Measurements from ENCODE around the gene EFNA5.

- TF ChIP-seq EZH2 (IDR thresholded peaks at IDR 0.05; ENCODE audit: borderline replicate concordance, low read depth, low read length, severe bottlenecking) = no peak
- no peak for TF ChIP-seq CTCF (IDR thresholded peaks at IDR 0.05; ENCODE audit: borderline replicate concordance, extremely low read depth, low read length, poor library complexity, severe bottlenecking)
These were observed 124.0 kb downstream of the EFNA5 start for GRCh38 chr5:107546719-107547118.

All from DND-41 (cell line).